ENCODE measurements around the gene PFDN1. TPM values are rescaled to one million over a fixed set of nuclear protein-coding genes. Genes with fewer than 3 reads are reported as not detected.
A peak's percentile ranks its signal among the peaks of the same experiment; 100 is the strongest.

The PFDN1 gene
- total RNA-seq, 8 experiments from 2014 or later = 51.1 to 98.2 (median 59.4) TPM

GRCh38 chr5:140324041-140324600 is 21.2 kb upstream of the PFDN1 start:
- Histone ChIP-seq H3K27ac (no peak overlapping the region), H3K4me1 (replicated peaks in 1 of 2) (peaks cover 0 to 8% of the 10 kb centered on the region in 2 donors), H3K4me3 (no peak overlapping the region)
- in situ Hi-C loops (cut with MboI; ENCODE audit: low pct_unique_long_range_greater_than_20kb in 2 of 9, low sequenced_read_pairs in 9 of 9, unreplicated experiment in 9 of 9) = no loop called here
- 40 to 100% (median 69%) methylated on average over 1 to 2 of the region's 5 CpGs; no CpG with 5 or more reads in 4 of the 10 experiments for WGBS, 10 experiments
- ATAC-seq (replicated peaks in 6 of 8) = no peak

- Histone ChIP-seq H3K27ac (no peak overlapping the region), H3K4me1 (replicated peaks in 1 of 2) (peaks cover 0 to 8% of the 10 kb centered on the region in 2 donors), H3K4me3 (no peak overlapping the region)
- in situ Hi-C loops (cut with MboI; ENCODE audit: low pct_unique_long_range_greater_than_20kb in 2 of 9, low sequenced_read_pairs in 9 of 9, unreplicated experiment in 9 of 9) = no loop called here
- peak in 3 of 8 experiments; percentile 42 to 82 (median 59) for ATAC-seq (replicated peaks in 6 of 8)
- 40 to 100% (median 72%) methylated on average over 1 to 4 of the region's 9 CpGs; no CpG with 5 or more reads in 3 of the 10 experiments for WGBS, 10 experiments
Observed at GRCh38 chr5:140322751-140323731, 20.1 kb upstream of the PFDN1 start.

DNA sequence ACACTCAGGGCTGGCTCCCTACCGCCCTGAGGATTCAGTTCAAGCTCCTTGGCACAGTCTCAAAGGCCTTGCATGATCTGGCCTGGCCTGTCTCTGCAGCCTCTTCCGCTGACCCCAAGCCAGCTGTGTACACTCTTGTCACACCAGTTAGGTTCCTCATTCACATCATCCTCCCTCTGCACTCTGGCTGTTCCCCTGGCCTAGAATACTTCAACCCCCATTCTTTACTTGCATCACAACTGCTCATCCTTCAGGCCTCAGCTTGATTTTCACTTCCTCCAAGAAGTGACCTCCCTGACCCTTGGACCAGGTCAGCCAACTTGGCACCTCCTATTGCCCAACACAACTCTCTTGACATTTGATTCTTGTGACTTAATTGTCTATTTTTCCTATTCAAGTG is 18.9 kb upstream of the PFDN1 start:
- ATAC-seq (replicated peaks in 6 of 8) = no peak
- in situ Hi-C loops (cut with MboI; ENCODE audit: low pct_unique_long_range_greater_than_20kb in 2 of 9, low sequenced_read_pairs in 9 of 9, unreplicated experiment in 9 of 9) = no loop called here
- no peak overlapping the region for H3K27ac ChIP-seq
- no peak overlapping the region for H3K4me3 ChIP-seq
- peaks cover 0 to 2% of the 10 kb centered on the region in 2 donors for H3K4me1 ChIP-seq (replicated peaks in 1 of 2)
- 33 to 100% (median 100%) methylated on average over 1 to 2 of the region's 2 CpGs; no CpG with 5 or more reads in 5 of the 10 experiments for WGBS, 10 experiments

DNA sequence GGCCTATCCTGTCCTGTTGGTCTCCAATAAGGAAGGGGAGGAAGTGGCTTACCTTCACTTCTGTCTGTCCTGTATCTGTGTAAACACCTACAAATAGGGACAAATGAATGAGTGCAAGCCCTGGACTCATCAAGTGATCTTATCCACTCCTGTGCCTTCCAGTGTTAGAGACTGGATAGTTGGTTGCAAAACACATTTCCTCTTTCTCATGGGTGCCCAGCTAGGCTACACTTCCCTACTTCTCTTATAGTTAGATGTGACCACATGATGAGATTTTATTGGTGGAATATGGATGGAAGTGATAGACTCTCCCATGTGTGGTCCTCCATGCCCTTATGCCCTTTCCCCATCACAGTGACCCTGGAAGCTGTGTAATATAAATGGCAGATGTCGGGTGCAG is 16.9 kb upstream of the PFDN1 start:
- WGBS, 10 experiments = 80 to 83% methylated on average over 1 of the region's 1 CpG; no CpG with 5 or more reads in 8 of the 10 experiments
- Histone ChIP-seq H3K4me1 (replicated peaks in 1 of 2) (peaks cover 0 to 2% of the 10 kb centered on the region in 2 donors), H3K27ac (no peak overlapping the region), H3K4me3 (no peak overlapping the region)
- in situ Hi-C loops (cut with MboI; ENCODE audit: low pct_unique_long_range_greater_than_20kb in 2 of 9, low sequenced_read_pairs in 9 of 9, unreplicated experiment in 9 of 9) = no loop called here
- ATAC-seq (replicated peaks in 6 of 8) = no peak

DNA sequence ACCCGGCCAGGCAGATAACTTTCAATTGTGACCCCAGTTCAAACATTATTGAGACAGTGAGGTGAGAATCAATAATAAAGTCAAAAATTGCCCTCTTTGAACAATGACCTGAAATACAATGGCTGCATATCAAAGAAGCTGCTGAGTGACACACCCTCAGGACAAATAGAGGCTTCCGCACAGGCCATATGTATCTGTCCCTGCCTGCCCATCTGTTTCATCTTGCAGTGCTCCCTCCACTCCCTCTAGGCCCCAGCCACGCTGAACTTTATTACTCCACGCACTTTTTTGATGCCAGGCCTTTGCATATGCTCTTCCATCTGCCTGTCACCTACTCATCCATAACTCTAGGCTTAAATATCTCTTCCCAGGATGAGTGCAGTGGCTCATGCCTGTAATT is 15.9 kb upstream of the PFDN1 start:
- 36 to 100% (median 80%) methylated on average over 1 to 4 of the region's 4 CpGs; no CpG with 5 or more reads in 3 of the 10 experiments for whole genome bisulfite sequencing, 10 experiments
- no peak overlapping the region for H3K27ac ChIP-seq
- no peak for ATAC-seq (replicated peaks in 6 of 8)
- in situ Hi-C loops (cut with MboI; ENCODE audit: low pct_unique_long_range_greater_than_20kb in 2 of 9, low sequenced_read_pairs in 9 of 9, unreplicated experiment in 9 of 9) = no loop called here
- no peak overlapping the region for H3K4me3 ChIP-seq
- H3K4me1 ChIP-seq (replicated peaks in 1 of 2) = peaks cover 0 to 2% of the 10 kb centered on the region in 2 donors

GRCh38 chr5:140317859-140318258 is 15.0 kb upstream of the PFDN1 start:
- no peak overlapping the region for H3K27ac ChIP-seq
- 27 to 92% (median 79%) methylated on average over 1 to 5 of the region's 5 CpGs; no CpG with 5 or more reads in 3 of the 10 experiments for WGBS, 10 experiments
- in situ Hi-C loops (cut with MboI; ENCODE audit: low pct_unique_long_range_greater_than_20kb in 2 of 9, low sequenced_read_pairs in 9 of 9, unreplicated experiment in 9 of 9) = no loop called here
- ATAC-seq (replicated peaks in 6 of 8) = peak in 3 of 8 experiments; percentile 42 to 74 (median 56)
- H3K4me3 ChIP-seq = no peak overlapping the region
- no peaks in the 10 kb centered on the region for H3K4me1 ChIP-seq (replicated peaks in 1 of 2)

DNA sequence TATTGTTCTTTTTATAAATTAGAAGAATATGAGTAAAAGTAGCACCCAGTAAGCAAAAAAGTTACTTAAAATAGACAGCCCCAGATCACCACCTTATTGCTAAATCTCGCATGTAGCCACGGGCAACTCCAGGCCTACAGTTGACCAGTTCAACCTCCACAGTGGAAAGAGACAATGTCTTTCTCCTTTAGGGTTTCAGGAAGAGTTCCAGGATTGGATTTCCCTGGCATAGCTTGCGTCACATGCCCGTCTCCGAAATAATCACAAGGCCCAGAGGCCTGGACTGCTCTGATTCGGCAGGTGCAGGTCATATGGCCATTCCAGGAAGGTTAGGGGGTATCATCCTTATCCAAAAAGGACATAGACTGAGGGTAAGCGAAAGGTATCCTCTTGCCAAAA is 9.9 kb upstream of the PFDN1 start:
- no peak overlapping the region for H3K27ac ChIP-seq
- in situ Hi-C loops (cut with MboI; ENCODE audit: low pct_unique_long_range_greater_than_20kb in 2 of 9, low sequenced_read_pairs in 9 of 9, unreplicated experiment in 9 of 9) = no loop called here
- WGBS, 10 experiments = 85 to 100% (median 88%) methylated on average over 1 to 7 of the region's 7 CpGs; no CpG with 5 or more reads in 2 of the 10 experiments

GRCh38 chr5:140312067-140312790 is 9.3 kb upstream of the PFDN1 start:
- Histone ChIP-seq H3K4me1 (replicated peaks in 1 of 2) (no peaks in the 10 kb centered on the region), H3K4me3 (no peak overlapping the region), H3K27ac (no peak overlapping the region)
- ATAC-seq (replicated peaks in 6 of 8) = peak in 2 of 8 experiments; percentile 60 to 75
- 0 to 80% (median 30%) methylated on average over 1 to 4 of the region's 4 CpGs; no CpG with 5 or more reads in 1 of the 10 experiments for WGBS, 10 experiments
- in situ Hi-C loops (cut with MboI; ENCODE audit: low pct_unique_long_range_greater_than_20kb in 2 of 9, low sequenced_read_pairs in 9 of 9, unreplicated experiment in 9 of 9) = no loop called here

More for the DNA sequence above, 9.9 kb upstream of the PFDN1 start:
- no peak overlapping the region for H3K4me3 ChIP-seq
- ATAC-seq (replicated peaks in 6 of 8) = no peak
- no peaks in the 10 kb centered on the region for H3K4me1 ChIP-seq (replicated peaks in 1 of 2)

DNA sequence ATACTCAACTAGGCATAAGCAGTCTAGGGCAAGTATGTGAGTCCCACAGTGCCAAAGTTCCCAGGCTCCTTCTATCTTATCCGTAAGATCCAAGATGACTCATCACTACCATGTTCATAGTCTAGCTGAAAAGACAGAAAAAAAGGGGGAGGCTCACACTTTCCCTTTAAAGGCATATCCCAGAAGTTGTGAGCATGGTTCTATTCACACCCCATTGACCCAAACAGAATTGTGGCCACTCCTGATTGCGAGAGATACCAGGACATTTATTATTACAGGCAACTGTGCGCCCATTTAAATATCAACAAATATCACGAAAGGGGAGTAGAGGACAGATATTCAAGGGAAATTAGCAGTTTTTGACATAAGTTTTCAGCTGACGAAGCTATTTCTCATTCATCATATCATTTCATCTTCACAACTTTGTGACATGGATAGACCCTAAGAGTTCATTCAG is 8.1 kb upstream of the PFDN1 start:
- Histone ChIP-seq H3K4me1 (replicated peaks in 1 of 2) (no peaks in the 10 kb centered on the region), H3K27ac (no peak overlapping the region), H3K4me3 (no peak overlapping the region)
- 42 to 90% (median 74%) methylated on average over 2 to 5 of the region's 5 CpGs; no CpG with 5 or more reads in 3 of the 10 experiments for WGBS, 10 experiments
- in situ Hi-C loops (cut with MboI; ENCODE audit: low pct_unique_long_range_greater_than_20kb in 2 of 9, low sequenced_read_pairs in 9 of 9, unreplicated experiment in 9 of 9) = no loop called here
- peak in 7 of 8 experiments; percentile 57 to 85 (median 73) for ATAC-seq (replicated peaks in 6 of 8)

DNA sequence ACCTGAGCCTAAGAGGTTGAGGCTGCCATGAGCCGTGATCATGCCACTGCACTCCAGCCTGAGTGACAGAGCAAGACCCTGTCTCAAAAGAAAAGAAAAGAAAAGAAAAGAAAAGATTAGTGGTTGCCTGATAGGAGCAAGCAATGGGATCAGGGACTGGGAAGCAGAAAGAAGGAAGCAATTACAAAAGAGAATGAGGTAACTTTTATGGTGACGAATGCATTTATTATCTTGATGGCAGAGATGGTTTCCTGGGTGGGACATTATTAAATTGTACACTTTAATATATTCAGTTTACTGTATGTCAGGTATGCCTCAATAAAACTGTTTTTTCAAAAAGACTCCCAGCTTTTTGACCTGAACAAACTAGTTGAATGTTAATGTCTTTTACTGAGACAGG is 7.5 kb upstream of the PFDN1 start:
- H3K4me1 ChIP-seq (replicated peaks in 1 of 2) = no peaks in the 10 kb centered on the region
- H3K27ac ChIP-seq = no peak overlapping the region
- in situ Hi-C loops (cut with MboI; ENCODE audit: low pct_unique_long_range_greater_than_20kb in 2 of 9, low sequenced_read_pairs in 9 of 9, unreplicated experiment in 9 of 9) = no loop called here
- ATAC-seq (replicated peaks in 6 of 8) = no peak
- no peak overlapping the region for H3K4me3 ChIP-seq
- WGBS, 10 experiments = 38 to 100% (median 66%) methylated on average over 1 to 2 of the region's 2 CpGs; no CpG with 5 or more reads in 2 of the 10 experiments

DNA sequence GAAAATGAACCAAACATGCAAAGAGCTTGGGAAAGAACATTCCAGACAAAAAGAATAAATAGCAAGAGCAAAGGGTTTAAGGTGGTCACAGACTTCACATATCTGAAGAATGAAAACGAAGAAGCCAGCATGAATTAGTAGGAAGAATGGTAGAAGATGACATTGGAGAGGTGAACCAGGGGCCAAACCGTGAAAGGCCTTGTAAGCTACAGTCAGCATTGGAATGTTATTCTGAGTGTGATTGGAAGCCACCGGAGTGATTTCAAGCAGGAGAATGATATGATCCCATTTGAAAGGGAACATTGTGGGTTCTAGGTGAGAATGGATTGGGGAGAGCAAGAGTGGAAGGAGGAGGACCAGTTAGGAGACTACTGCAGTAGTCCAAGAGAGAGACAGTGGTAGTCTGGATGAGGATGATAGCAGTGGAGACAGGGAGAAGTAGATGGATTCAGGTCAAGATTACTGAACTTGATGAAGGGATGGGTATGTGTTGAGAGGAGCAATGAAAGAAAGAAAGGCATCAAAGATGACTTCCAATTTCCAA is 6.9 kb upstream of the PFDN1 start:
- H3K4me1 ChIP-seq (replicated peaks in 1 of 2) = no peaks in the 10 kb centered on the region
- 38 to 96% (median 84%) methylated on average over 2 to 3 of the region's 3 CpGs for WGBS, 10 experiments
- H3K4me3 ChIP-seq = no peak overlapping the region
- no peak for ATAC-seq (replicated peaks in 6 of 8)
- no peak overlapping the region for H3K27ac ChIP-seq
- in situ Hi-C loops (cut with MboI; ENCODE audit: low pct_unique_long_range_greater_than_20kb in 2 of 9, low sequenced_read_pairs in 9 of 9, unreplicated experiment in 9 of 9) = no loop called here

- H3K4me3 ChIP-seq = no peak overlapping the region
- ATAC-seq (replicated peaks in 6 of 8) = no peak
- H3K4me1 ChIP-seq (replicated peaks in 1 of 2) = peaks cover 0 to 14% of the 10 kb centered on the region in 2 donors
- in situ Hi-C loops (cut with MboI; ENCODE audit: low pct_unique_long_range_greater_than_20kb in 2 of 9, low sequenced_read_pairs in 9 of 9, unreplicated experiment in 9 of 9) = no loop called here
- 40 to 92% (median 86%) methylated on average over 1 of the region's 1 CpG; no CpG with 5 or more reads in 2 of the 10 experiments for WGBS, 10 experiments
- no peak overlapping the region for H3K27ac ChIP-seq
Observed at GRCh38 chr5:140305471-140305870, 2.6 kb upstream of the PFDN1 start.

Data from motor neuron (in vitro differentiated cells).